BJ (cell line): Measurements from ENCODE around the gene MVB12B. TPM values are rescaled to one million over a fixed set of nuclear protein-coding genes. Genes with fewer than 3 reads are reported as not detected.

ENCODE experiments used
- CTCF ChIA-PET: fragments of 350-600 bp; formaldehyde crosslinking; extraction: SDS; loops from one replicate; lab custom pipeline; 2021; ENCODE audit warnings: antibody characterized with exemption, inconsistent platforms; lab: Yijun Ruan, JAX
- POLR2A ChIA-PET: fragments of 300-600 bp; sonication (Branson Sonifier 250); formaldehyde crosslinking; extraction: SDS; loops from one replicate; lab custom pipeline; 2021; ENCODE audit warnings: antibody characterized with exemption; lab: Charles Lee
- DNase-seq: peaks from one replicate; pipeline ENCODE4 v3.0.0-alpha.2; 2011; ENCODE audit warnings: low read depth
- H3K27me3 ChIP-seq: 2 replicates; pipeline ENCODE4 v1.6.0; 2011; ENCODE audit warnings: low read length; ENCODE audit not compliant: control insufficient read depth, insufficient read depth
- H3K36me3 ChIP-seq: 2 replicates; pipeline ENCODE4 v1.5.1; 2011; ENCODE audit warnings: low read length; ENCODE audit not compliant: control insufficient read depth, insufficient read depth
- H3K4me3 ChIP-seq: 2 replicates; pipeline ENCODE4 v1.5.1; 2011; ENCODE audit warnings: low read depth, mild to moderate bottlenecking, control low read depth, low read length
- polyA plus RNA-seq: library from polyadenylated mRNA; depleted of rRNA; stranded (reverse); fragments of >200 nt; gene quantifications from 2 replicates; pipeline ENCODE4 v1.2.3, GENCODE V29; 2011
- TF ChIP-seq, protein P1 (sequence below): IDR thresholded peaks from 2 replicates; pipeline ENCODE4 v1.5.1; 2011; ENCODE audit warnings: low read depth, mild to moderate bottlenecking, control low read depth, inconsistent platforms, low read length, moderate library complexity; ENCODE audit not compliant: insufficient read depth

The MVB12B gene
- polyA plus RNA-seq, 1 experiment = 2.7 TPM

DNA sequence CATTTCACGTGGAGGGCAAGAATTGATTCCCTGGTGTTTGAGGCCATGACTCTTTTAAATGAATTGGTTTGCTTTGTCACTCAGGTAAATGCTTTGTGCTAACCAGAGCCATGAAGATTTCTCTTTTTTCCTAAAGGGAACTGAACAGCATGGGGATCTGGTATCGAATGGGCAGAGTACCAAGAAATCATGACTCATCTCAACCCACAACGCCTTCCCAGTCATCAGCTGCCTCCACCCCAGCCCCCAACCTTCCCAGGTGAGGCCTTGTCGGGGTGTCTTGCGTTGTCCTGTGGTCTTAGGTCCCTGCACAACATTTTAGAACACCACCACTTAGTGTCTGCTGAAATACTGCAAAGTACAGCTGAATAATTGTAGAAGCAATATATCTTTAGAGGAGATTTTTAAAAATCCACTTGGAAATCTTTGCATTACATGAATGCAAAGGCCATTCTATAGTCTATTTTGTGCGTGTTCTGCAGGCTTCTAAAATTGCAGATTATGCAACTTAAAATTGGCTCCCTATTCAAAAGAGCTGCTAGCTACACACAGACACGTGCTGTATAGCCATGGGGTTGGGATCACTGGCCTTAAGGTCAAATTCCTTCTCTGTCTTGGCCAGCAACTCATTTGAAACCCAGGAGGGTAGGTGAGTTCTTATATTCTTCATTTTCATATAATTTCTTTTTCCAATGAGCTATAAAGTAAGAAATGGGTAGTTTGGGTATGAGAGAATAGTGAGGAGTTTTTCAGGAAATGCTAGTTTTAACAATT is 69.0 kb downstream of the MVB12B start:
- no peaks in the 10 kb centered on the region for H3K27me3 ChIP-seq
- POLR2A ChIA-PET = no interaction called here
- CTCF ChIA-PET = interaction anchor here (0.7 to 5.3 kb wide), 9 partner anchors 10 to 103 kb away, joined by 3 to 109 read pairs (median 3); no protein-coding TSS in a partner anchor
- H3K36me3 ChIP-seq = peaks cover 3% of the 10 kb centered on the region
- TF ChIP-seq, protein P1, sequence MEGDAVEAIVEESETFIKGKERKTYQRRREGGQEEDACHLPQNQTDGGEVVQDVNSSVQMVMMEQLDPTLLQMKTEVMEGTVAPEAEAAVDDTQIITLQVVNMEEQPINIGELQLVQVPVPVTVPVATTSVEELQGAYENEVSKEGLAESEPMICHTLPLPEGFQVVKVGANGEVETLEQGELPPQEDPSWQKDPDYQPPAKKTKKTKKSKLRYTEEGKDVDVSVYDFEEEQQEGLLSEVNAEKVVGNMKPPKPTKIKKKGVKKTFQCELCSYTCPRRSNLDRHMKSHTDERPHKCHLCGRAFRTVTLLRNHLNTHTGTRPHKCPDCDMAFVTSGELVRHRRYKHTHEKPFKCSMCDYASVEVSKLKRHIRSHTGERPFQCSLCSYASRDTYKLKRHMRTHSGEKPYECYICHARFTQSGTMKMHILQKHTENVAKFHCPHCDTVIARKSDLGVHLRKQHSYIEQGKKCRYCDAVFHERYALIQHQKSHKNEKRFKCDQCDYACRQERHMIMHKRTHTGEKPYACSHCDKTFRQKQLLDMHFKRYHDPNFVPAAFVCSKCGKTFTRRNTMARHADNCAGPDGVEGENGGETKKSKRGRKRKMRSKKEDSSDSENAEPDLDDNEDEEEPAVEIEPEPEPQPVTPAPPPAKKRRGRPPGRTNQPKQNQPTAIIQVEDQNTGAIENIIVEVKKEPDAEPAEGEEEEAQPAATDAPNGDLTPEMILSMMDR = no peak
- no peak overlapping the region for H3K4me3 ChIP-seq
- DNase-seq = no peak

DNA sequence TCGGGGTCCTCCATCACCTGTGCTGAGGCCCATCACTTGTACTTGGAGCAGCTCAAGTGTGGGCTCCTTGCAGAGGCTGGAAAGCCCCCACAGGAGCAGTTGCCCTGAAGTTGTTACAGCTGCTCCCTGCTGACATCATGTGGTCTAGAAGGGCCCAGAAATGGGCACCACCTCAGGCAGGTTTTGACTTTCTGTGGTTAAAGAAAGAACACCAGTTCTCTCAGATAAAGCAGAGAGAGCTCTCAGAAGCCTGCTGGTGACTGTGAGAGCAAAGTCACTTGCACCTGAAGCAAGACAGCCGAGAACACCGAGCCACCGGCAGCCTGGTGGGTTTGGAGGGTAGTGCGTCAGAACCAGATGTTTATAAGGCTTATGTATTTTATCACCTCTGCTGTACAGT is 70.4 kb downstream of the MVB12B start:
- POLR2A ChIA-PET = interaction anchor here (0.6 kb wide), 1 partner anchor 159 kb away, joined by 5 read pairs; no protein-coding TSS in a partner anchor
- H3K36me3 ChIP-seq = peaks cover 1% of the 10 kb centered on the region
- CTCF ChIA-PET = interaction anchor here (2.2 to 5.3 kb wide), 3 partner anchors 18 to 98 kb away, joined by 10 to 109 read pairs (median 34); no protein-coding TSS in a partner anchor
- TF ChIP-seq, protein P1 = no peak
- no peaks in the 10 kb centered on the region for H3K27me3 ChIP-seq
- no peak for DNase-seq
- H3K4me3 ChIP-seq = no peak overlapping the region

DNA sequence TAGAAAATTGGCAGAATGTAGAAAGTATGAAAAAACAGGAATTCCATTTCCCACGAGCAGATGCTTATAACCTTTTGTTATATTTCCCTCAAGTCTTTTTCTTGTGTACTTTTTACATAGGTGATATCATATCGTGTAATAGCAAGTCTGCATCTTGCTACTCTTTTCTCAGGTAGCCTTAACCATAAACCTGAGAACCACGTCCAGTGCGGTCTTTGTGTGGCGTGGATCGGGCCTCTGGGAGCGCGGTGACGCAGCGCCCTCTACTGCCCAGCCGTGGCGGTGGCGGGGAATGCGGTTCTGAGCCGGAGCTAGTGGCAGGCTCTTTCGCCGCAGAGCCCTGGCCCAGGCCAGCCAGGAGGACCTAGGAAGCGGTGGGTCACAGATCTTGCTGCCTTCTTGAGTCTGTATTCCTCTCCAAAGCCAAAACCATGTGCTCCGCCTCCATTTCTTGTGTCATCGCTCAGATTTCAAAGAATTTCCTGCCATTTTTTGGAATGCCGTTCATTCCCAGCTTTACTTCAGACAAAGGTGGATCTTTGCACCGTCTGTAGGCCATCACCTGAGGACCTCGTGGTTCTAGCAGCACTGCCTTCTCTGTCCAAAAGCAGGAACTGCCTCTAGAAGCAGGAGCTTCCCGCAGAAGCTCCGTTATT is 71.9 kb downstream of the MVB12B start:
- POLR2A ChIA-PET = no interaction called here
- no peak overlapping the region for H3K4me3 ChIP-seq
- CTCF ChIA-PET = interaction anchor here (0.6 to 5.3 kb wide), 51 partner anchors 9 to 991 kb away, joined by 3 to 109 read pairs (median 4); partner anchors contain the start of gene MVB12B

DNA sequence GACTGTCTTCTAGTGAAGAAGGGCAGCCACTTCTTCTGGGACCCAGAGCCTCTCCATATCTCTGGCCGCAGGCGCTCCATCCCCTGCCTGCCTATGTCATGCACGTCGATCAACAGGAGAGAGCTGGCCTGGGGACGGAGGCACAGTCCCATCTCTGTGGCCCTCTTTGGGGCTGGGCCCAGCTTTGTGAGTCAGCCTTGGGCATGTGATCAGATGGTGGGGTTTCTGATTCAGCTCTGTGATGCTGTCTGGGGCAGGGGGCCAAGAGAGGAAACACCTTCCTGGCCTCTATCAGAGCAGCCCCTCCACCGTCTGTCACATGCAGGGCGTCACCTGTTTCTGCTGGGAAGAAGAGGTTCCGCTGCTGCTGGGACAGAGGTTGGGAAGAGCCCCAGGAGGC is 72.6 kb downstream of the MVB12B start:
- peaks cover 1% of the 10 kb centered on the region for H3K36me3 ChIP-seq
- ChIA-PET CTCF (interaction anchor here (0.6 to 5.3 kb wide), 23 partner anchors 12 to 792 kb away, joined by 3 to 109 read pairs (median 4); partner anchors contain the start of gene MVB12B), POLR2A (no interaction called here)
- H3K4me3 ChIP-seq = no peak overlapping the region
- TF ChIP-seq, protein P1 = no peak
- H3K27me3 ChIP-seq = no peaks in the 10 kb centered on the region
- no peak for DNase-seq

More for the DNA sequence above, 71.9 kb downstream of the MVB12B start:
- TF ChIP-seq, protein P1 = peak; percentile 99
- peaks cover 1% of the 10 kb centered on the region for H3K36me3 ChIP-seq
- no peaks in the 10 kb centered on the region for H3K27me3 ChIP-seq
- DNase-seq = no peak

DNA sequence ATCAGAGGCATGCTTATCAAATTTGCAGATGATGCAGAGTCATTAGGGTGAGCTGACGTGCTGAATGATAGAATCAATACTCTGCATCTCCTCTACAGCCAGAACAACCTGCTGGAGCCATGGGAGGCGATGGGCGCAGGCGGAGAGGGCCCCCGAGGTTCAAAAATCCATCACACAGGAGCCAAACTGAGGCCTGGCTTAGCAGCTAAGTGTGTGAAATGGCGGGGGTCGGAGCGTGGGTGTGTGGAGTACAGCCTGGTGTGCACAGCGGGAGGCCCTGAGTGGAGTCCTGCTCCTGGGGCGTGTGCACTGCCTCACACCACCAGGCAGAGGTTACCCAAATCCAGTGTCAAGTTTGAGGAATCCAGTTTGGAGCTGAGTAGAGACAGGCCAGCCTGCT is 73.2 kb downstream of the MVB12B start:
- H3K36me3 ChIP-seq = peaks cover 1% of the 10 kb centered on the region
- TF ChIP-seq, protein P1 = no peak
- ChIA-PET POLR2A (no interaction called here), CTCF (interaction anchor here (0.6 to 5.3 kb wide), 9 partner anchors 13 to 101 kb away, joined by 3 to 109 read pairs (median 4); no protein-coding TSS in a partner anchor)
- H3K27me3 ChIP-seq = no peaks in the 10 kb centered on the region
- no peak overlapping the region for H3K4me3 ChIP-seq
- no peak for DNase-seq
